Colon (tissue), 2 donors: ENCODE data around the gene ABAT.

Source experiments
- FAIRE-seq: peaks from 2 replicates; lab custom pipeline; 2012; peaks lifted over from hg19 to GRCh38; lab: Jason Lieb, UNC
- donor health status: control.
- donor health status: control.

ABAT gene

DNA sequence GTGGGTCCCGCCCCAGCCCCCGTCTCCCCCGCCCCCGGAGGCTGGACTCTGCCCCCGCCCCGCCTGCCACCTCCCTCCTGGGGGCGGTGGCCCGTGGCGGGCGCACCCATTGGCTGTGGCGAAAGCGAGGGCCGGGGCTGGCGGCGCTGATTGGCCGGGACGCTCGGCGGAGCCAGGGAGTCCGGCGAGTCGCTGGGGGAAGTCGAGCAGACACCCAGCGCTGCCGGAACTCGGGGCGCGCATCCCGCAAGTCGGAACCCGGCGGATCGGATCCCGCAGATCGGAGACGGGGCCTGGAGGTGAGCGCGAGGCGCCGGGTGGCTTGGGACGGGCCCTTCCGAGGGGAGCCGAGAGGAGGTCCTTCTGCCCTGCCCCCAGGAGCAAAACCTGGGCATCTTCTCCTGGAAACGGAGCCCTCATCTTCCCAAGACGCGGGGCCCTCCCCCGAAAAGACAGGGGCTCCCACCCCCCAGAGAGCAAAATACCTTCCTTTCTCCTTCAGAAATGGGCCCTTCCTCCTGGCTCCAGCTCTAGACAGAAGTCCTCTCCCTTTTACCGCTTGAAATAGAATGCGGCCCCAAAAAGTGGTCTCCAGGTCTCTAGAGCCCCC lies at the start of gene ABAT:
ABAT (plus strand) TSS at position 205 of the 610 bp plus-strand sequence. CDS start 61,123 bp downstream, outside the sequence.
- no peak for FAIRE-seq

DNA sequence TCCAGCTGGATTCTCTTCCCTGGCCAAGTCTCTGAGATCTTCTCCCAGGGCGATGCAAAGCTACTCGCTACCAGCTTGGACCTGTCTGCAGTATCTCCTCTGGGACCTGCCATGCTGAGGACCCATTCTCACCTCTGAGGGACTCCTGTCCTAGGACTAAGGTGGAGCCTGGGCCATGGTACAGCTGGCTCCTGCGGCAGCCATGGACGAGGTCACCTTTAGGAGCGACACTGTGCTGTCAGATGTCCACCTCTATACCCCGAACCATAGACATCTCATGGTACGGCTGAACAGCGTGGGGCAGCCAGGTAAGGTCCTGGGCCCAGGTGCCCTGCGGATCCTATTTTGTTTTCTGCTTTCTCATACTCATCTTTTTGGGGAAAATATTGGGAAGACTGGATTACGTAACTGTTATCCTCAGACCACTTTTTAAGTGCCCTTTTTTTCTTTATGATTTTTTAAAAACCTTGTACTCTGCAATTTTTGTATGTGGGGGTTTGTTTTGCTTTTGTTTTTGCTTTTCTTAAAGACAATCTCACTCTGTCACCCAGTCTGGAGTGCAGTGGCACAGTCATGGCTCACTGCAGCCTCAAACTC lies 48.8 kb upstream of the ABAT start:
- no peak for FAIRE-seq

DNA sequence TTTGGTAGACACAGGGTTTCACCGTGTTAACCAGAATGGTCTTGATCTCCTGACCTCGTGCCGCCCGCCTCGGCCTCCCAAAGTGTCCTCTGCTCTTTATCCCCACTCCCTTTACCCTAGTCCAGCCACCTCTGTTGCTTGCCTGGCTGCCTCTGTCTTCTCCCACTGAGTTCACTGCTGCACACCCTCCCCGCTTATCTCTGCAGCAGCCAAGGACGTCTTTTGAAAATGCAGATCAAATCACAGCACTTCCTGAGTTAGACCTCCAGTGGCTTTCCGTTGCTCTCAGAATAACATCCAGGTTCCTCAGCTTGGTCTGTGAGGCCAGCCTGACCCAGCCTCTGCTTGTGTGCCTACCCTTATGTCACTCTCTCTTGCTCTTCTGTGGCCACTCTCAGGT lies 47.5 kb upstream of the ABAT start:
- FAIRE-seq: no peak

DNA sequence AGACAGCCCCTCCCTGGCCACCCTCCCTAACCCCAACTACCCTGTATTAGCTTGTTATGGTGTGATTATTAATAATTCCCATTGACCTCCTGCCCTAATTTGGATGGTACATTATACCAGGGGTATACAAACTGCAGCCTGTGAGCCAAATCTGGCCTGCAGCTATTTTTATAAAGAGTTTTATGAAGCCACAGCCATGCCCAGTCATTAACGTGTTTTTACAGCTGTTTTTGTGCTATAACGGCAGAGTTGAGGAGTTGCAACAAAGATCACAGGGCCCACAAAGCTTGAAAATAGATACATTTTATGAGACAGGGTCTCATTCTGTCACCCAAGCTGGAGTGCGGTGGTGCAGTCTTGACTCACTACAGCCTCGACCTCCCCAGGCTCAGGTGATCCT lies 47.0 kb upstream of the ABAT start:
- no peak for FAIRE-seq

DNA sequence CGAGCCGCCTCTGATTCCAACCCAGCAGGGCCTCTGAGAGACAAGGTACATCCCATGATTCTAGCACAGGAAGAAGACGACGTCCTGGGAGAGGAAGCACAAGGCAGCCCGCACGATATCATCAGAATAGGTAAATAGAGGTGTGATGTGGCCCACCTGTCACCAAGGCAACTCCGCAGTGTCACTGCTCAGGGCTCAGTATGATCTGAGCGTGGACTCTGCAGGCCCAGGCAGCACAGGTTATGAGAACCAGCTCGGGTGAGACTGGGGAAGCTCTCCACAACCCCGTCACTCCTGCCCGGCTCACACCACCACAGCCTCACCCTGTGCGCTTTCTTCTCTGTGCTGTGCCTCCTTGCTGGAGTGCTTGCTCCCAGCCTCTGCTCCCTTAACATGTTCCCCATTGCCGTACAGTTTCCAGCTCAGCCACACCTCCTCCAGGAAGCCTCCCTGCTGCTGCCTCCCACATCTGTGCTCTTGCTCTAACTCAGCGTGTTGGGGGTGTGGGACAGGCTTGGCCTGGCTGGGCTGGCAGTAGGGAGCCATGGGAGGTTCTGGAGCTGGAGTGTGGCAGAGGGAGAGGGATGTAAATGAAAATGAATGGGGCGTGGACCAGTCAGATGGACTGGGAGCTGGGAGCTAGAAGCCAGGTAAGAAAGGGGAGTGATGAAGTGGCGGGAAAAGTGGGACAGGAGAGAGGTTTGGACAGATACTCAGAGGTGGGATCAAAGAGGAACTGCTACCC lies 45.3 kb upstream of the ABAT start:
- no peak for FAIRE-seq

DNA sequence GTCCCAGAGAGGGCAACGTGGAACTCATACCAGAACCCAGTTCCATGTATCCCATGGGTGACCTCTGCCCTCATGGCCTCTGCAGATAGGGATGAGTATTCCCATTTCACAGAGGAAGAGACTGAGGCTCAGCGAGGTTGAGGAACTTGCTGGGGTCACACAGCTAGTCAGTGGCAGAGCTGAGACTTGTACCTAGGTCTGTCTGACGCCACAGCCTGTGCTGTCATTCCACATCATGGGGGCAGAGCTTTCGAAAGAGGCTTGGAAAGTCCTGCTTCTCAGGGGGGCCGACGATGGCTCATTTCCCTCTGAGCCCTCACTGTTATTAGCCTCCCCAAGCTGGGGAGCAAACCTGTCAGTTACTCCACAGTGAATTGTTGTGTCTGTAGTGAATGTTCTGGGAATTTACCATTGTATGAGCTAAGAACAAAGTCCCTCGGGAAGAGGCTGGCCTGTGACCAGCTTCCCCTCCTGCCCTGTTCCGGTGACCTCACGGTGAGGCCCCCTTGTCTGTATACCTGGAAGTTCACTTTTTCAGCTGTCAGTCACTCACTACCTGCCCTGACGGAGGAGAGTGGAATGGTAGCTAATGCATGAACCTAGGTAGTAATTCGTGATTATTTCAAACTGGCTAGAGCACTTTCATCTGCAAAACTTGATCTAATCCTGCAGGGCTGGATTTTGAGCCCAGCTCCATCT lies 44.0 kb upstream of the ABAT start:
- no peak for FAIRE-seq

DNA sequence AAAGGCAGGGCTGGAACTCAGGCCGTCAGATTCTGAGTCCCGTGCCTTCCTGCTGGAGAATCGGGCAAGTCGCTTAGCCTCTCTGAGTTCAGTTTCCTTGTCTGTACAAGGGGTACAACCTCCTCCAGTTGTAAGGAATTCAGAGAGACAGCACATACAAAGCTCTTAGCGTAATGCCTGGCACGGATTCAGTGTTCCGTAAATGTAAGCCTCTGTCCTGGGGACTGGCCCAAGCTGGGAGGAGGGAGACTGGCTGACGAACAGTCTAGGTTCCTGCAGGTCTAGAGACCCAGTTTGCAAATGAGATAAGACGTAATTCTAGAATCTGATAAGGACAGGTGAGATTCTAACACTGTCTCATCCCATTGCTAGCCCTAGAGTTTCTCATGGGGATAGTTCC lies 43.0 kb upstream of the ABAT start:
- FAIRE-seq: no peak

DNA sequence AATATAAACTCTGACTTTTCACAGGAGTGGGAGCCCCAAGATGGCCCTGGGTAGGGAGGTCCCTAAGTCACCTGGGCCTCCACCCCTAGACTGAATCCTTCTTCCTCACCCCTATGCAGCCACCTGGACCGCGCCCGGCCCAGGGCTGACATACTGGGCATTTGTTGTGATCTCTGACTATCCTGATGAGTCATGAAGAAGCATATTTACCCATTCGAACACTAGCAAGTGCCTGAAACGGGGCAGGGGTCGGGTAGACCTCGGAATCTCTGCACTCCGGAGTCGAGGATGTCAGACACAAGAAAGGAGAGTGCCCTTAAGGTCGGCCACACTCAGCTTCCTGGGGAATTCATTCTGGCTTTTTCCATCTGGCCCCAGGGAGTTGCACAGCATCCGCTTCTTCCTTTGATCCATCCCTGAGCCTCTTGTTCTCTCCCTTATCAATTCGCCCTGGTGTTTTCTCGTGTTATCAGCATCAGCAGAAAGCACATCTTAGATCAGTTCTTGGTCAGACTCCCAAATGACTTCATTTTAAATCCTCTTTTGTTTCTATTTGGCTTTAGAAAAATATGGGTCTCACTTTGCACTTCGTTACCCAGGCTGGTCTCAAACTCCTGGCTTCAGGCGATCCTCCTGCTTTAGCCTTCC lies 42.5 kb upstream of the ABAT start:
- FAIRE-seq: no peak

DNA sequence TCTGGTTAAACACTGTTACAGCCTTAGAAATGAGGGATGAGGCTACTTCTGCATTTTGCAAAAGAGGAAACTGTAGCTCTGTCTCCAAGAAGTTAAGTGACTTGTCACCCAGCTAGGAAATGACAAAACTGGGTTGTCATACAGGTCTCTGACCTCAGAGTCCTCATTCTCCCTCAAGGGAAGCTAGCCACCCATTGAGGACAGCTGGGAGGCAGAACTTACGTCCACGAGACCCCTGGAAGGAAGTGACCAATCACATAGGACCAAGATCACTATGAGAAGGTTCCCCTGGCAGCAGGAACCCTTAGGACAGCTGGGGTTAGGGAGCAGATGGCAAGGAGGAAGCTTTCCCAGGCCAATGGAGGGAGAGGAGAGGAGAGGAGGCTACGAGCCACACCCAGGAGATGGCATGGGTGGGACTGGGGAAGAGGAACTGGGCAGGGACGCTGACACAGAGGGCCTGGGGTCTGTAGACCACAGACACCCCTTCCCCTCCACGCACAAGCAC lies 41.7 kb upstream of the ABAT start:
- FAIRE-seq: no peak

DNA sequence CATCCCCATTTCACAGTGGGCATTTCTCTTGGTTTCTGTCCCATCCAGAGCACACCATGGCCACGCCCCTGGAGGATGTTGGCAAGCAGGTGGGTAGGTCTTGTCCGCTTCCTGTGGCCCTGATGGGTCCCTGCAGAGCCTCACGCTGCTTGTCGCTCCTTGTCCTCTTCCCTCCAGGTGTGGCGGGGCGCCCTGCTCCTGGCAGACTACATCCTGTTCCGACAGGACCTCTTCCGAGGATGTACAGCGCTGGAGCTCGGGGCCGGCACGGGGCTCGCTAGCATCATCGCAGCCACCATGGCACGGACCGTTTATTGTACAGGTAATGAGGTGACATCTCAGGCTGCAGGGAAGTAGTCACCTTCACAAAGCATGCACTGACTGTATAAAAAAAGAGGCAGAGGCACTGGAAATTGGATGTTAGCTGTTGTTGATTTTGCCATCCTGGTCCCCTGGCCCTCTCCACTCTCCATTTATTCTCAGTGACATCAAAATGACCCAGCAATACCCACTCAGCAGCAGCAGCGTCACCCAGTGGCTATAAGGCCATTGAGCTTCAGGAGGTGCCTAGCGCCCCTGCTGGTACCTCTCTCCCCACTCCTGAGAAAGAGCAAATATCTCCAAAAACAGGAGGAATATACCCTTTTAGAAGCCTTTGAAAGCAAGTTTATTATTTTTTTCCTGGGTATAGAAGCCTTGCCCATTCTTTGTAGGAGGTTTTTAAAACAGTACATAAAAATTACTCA lies 39.3 kb upstream of the ABAT start:
- FAIRE-seq: no peak

DNA sequence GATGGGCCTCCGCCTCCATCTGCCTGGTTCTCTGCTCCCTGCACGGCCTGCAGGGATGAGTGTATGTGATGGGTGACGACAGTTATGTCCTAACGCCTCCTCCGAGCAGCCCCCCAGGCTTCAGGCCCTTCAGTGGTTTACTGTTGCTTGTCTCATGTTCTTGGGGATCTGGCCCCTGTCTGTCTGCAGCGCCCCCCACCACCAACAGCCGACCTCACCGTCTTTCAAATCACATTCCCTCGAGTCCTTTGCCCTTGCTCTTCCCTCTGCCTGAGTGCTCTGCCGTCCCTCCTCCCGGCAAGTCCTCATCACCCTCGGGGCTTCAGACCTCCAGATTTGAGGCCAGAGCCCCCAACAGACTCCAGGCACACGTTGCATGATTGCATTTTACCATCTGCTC lies 34.7 kb upstream of the ABAT start:
- no peak for FAIRE-seq

DNA sequence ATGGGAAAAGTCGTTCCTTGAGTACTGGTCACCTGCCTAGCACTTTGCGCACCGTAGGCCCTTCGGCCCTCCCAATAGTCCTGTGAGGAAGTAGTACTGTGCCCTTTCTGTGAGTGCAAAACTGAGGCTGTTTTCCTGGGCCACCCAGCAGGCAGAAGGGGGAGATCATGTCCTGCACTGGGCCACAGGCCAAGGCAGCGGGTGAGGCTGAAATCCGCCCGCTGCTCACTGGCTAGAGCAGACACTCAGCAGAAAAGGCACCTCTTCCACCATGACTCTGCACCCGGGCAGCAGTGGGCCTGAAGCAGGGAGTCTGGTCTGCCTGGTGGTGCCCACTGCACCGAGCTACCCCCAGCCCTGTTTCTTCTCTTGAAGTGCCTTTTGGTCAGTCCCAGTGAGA lies 32.7 kb upstream of the ABAT start:
- FAIRE-seq: no peak

DNA sequence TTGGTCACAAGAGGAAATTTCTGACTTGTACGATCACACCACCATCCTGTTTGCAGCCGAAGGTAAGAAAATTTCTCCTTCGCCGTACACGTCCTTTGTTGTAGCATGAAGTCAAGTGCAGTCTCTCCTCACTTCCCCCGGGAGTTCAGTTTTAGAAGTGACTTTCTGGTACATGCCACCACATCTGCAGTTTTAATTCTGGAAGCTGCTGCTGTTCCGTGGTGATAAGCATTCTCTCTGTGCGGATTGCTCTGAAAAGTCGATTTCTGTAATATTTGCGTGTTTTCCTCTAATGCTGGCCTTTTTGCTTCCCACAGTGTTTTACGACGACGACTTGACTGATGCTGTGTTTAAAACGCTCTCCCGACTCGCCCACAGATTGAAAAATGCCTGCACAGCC lies 32.3 kb upstream of the ABAT start:
- no peak for FAIRE-seq

DNA sequence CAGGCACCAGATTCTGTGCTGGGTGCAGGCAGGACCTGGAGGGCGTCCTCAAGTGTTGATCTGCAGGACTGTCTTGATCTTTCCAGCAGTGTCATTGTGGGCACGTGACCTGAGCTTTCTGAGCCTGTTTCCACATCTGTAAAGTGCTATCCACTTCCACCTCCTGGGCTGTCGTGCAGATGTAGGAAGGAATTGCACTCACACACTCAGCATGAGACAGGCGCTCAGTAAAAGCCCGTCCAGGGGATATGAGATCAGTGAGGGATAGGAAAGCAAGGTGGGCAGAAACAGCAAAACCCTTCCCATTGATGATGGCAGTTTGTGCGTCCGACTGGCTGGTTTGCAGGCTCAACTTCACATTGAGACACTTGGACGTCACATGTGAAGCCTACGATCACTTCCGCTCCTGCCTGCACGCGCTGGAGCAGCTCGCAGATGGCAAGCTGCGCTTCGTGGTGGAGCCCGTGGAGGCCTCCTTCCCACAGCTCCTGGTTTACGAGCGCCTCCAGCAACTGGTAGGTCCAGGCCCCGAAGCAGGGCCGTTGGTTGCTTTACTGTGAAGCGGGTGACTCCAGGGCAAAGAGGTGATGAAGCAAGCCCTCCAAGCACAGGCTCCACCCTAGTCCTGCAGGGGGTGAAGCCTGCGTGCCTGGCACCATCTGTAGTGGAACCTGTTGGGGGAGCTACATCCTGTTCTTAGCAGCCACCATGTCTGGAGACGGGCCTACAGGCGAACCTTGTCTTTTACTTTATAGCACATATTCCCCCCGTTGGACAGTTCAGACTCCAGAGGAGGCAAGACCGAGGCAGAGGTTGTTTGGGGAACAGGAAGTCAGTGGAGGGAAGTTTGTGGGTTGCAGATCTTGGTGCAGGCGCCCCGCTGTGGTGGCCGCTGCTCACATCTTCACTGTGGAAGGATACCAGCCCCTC lies 29.9 kb upstream of the ABAT start:
- no peak for FAIRE-seq

DNA sequence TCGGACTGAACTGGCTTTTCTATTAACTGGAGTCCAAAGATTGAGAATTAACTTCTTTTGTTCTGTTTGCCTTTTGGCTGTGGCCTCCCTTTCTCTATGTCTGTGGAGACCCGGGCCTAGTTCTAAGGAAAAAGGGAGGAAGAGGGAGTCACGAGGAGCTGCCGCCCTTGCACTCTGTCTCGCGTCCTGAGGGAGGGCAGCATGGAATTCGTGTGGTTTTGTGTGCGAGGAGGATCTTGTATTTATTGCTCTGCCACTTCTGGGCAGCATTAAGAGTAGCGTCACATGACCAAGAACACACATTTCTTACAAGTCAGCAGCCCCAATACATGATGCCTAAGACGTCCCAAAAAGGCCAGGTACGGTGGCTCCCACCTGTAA lies 29.3 kb upstream of the ABAT start:
- no peak for FAIRE-seq

DNA sequence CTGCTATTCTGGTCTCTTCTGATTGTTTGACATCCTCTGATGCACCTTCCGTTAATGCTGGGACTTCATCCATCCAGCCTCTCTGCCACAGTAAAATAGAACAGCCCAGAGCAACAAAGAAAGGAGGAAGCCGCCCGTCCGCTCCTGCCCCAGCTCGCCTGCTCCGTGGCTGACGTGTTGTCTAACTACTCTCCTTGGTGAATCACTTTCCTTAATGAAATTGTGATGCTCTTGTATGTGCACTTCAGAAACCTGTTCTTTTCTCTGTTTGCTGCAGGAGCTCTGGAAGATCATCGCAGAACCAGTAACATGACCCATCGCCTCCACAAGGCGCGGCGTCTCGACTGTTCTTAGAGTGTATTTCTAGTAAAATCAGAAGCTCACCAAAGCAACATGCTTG lies 28.6 kb upstream of the ABAT start:
- FAIRE-seq: no peak

DNA sequence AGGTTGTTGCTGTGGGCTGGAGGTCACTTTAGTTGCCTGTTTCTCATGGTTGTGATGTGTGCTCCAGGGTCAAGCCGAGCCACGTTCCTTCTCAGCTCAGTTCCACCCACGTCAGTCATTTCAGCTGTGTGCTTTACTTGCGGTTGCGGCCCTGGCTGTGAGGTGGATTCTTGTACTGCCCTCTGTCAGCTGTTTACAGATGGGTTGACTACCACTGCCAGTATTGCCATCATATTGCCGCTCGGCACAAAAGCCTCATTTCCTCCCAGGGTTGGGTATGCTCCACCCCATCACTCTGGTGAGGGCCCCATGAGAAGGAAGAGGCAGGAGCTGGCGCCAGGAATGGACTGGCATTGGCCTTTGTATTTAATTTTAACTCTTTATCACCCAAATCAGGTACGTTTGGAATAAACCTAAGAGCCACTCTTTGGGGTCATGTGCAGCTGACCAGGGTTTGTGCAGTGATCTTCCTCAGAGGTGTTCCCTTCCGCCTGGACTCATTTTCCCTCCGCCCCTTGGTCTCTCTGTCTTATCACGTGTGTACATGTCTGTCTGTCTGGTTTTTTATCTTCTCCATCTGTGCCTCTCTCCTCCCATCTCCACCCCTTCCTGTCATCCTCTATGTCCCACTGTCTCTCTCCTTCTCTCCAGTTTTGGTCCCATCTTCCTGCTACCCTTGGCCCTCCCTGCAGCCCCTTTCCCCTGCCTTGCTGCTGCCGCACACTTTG lies 27.9 kb upstream of the ABAT start:
- no peak for FAIRE-seq

DNA sequence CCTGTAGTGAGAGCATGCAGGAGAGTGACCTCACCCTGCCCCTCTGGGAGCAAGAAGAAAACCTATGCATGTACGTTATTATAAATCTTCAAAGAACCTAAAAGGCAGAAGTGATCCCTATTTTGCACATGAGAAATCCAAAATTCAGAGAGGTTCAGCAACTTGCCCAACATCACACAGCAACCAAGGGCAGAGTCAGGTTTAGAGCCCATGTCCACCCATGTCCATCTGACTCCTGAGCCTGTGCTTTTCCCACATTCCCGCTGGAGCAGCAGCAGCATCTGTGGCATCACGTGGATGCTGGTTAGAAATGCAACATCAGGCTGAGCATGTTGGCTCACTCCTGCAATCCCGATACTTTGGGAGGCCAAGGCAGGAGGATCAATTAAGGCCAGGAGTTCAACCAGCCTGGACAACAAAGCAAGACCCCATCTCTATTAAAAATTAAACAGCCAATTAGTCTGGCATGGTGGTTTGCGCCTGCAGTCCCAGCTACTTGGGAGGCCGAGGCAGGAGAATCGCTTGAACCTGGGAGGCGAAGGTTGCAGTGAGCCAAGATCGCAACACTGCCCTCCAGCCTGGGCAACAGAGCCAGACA lies 26.6 kb upstream of the ABAT start:
- no peak for FAIRE-seq

DNA sequence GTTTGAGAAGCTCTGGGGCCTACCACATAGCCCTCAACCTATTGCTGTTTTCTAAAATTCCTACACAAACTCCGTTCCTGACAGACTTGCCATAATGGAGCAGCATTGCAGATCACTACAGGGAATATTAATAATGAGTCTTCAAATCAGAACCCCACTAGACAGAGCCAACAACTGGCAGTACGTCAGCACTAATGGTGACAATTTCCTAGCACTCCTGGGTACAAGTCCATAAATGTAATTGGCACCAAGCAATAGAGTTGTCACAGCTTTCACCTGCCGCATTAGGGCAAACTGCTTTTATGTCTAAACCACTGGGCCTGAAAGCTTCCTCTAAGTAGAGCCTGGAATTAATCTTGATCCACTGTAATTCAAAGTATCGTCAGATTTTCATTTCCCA lies 25.5 kb upstream of the ABAT start:
- FAIRE-seq: no peak
